Fibroblast of skin of right biceps (primary cell): Measurements from ENCODE around the gene ITGB2.
A peak's percentile ranks its signal among the peaks of the same experiment; 100 is the strongest.

ENCODE experiments used
- DNase-seq: peaks from one replicate; pipeline ENCODE4 v3.0.0-alpha.2; 2013

ITGB2 gene

DNA sequence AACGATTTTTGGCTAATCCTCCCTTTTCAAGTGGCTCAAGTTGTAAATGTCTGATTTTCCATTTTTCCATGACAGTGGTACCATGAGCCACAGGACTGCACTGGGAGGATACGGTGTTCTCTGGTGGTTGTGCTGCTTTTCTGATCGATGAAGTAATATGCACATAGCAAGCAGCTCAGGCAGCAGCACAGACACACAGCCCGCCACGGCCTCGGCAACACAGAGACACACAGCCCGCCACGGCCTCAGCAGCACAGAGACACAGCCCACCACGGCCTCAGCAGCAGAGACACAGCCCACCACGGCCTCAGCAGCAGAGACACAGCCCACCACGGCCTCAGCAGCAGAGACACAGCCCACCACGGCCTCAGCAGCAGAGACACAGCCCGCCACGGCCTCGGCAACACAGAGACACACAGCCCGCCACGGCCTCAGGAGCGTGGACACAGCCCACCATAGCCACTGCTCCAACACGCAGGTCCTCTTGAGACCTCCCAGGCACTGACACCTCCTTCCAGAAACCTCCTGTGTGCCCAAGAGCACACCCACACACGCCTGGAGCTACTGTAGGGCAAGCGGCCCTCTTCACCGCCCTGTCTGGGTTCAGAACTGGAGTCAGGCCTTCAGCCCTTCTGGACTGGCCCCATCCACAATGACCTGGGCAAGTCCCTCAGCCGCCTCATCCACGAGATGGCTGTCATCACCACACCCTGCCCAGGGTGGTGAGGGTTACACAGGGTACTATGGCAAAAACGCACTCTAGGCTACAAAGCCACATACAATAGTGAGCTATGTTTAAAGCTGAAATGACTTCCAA, 57.6 kb downstream of the ITGB2 start:
- no peak for DNase-seq

DNA sequence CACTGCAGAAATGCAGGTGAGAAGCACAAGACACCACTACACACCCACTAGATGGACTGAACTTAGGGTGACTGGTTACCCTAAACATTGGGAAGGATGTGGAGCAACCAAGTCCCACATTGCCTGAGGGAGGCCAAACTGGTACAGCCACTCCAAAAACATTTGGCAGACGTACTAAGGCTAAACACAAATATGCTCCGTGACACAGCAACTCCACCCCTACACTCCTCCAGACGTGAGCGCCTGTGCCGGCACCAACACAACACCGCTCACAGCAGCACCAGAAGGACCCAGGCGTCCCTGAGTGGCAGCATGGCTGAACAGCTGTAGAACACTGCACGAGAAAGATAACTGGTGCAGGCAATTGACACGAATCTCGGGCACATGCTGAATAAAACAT, 61.9 kb downstream of the ITGB2 start:
- DNase-seq, result no peak

DNA sequence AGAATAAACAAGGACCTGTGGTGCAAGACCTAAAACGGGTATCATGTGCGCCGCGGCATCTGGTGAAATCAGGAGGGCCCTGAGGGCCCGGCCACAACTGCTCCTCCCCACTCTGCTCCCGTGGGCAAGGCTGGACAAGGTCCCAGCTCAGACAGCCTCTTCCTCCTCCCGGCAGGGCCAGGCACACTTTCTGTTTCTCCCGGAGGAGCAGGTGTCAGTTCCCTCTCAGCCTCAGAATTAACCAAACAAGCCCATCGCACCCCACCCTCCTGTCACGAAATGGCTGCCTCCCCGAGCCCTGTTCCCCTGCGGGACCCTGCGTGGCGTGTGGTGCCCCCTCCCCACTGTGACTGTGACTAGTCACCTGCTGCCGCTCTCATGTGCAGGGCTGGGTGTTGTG, 62.4 kb downstream of the ITGB2 start:
- no peak for DNase-seq

DNA sequence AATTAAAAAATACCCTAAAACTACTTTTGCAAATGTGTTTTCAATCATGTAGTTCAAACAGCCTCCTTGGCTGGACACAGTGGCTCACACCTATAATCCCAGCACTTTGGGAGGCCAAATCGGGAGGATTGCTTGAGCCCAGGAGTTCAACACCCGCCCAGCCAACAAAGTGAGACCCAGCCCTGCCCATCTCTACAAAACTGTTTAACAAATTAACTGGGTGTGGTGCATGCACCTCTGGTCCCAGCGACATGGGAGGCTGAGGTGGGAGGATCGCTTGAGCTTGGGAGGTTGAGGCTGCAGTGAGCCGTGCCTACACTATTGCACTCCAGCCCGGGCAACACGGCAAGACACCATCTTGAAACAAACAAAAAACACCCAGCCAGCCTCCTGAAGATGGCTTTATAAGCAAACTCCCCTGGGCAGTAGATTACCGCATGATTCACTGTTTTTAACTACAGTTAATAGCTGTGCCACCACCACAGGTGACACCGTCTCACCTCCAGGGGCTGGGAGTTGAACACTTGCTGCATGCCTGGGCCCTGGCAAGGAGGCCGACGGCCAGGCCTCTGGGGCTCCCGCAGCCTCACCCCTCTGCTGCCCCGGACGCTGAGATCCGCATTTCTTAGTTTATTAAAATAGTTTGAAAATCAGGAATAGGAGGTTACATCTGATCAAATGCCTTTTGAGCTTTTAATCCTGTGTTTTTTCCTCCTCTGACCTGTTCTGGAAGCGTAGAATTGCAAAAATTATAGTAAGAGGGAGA, 63.4 kb downstream of the ITGB2 start:
- DNase-seq, result no peak

DNA sequence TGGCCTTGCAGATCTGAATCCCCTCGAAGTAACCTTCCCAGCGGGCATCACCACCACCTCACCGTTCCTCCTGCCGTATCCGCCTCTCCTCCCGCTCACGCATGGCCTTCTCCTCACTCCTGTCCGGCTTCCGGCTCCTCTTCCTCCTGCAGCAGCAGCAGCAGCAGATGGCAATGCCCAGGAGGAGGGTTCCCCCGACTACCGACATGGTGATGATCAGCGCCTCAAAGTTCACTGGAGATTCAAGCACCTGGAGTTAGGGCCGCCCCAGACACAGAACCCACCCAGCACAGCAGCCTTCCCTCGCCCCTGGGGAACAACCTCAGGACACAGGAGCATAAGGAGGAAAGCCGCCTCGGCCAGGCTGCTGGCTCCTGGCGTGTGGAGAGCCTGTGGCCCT, 64.6 kb downstream of the ITGB2 start:
- DNase-seq, result no peak

DNA sequence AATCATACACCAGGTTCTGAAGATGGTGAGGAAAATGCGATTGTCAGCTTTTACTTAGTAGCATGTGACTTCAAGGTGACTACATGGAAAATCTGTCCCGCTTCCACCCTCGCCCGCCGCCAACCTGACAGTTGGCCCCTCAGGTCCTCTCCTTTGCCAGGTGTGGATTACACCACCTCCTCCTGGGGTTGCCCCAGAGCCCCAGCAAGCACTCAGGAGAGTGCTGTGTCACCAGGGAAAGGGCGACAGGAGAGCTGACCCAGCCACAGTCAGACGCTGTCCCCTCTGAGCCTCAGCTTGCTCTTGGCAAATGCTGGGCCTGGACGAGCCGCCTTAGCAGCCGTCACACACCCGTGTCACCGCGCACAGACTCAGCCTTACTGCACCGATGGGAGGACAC, 65.1 kb downstream of the ITGB2 start:
- DNase-seq, result no peak

DNA sequence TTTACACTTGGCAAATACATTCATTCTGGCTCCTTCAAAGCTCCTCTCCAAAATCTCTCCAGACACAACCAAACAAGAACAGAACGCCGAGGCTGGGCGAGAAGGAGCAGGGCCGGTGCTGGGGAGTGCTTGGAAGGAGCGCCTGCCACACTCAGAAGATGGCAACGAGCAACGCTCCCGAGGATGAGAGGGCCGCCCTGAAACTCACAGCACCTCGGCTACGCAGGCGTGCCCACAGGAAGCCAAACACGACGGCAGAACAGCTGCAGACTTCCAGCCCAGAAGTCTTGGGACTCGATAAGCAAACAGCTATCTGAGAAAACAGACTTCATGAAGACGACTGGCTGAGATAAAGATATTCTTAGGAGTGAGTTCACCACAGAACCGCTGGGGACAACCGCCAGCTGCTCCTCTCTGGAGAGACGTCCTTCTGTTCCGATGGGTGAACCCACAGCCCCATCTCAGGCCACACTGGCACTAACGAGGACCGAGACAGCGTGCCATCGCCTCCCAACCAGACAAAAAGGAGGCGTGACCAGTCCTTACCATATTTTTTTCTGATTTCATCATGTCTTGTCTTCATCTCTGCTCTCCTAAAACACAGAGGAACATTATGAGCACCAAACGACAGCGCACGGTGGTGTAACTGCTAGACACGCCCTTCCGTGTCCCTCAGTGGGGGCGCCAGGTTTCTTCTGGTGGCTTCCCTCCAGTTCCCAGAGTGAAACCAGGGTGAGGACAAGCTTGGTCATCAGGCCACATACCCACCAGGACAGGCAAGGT, 65.8 kb downstream of the ITGB2 start:
- DNase-seq, result no peak

DNA sequence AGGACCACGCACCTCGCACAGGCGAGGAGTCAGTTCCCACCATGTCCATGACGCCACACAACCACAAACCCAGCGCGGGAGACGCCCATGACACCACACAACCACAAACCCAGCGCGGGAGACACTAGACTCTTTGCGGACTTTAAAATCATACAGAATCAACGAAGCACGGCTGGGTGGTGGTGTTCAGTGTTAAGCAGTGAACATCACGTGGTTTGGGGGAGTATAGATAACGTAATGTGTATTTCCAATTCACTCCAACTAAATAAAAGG, 66.4 kb downstream of the ITGB2 start:
- DNase-seq, result no peak

DNA sequence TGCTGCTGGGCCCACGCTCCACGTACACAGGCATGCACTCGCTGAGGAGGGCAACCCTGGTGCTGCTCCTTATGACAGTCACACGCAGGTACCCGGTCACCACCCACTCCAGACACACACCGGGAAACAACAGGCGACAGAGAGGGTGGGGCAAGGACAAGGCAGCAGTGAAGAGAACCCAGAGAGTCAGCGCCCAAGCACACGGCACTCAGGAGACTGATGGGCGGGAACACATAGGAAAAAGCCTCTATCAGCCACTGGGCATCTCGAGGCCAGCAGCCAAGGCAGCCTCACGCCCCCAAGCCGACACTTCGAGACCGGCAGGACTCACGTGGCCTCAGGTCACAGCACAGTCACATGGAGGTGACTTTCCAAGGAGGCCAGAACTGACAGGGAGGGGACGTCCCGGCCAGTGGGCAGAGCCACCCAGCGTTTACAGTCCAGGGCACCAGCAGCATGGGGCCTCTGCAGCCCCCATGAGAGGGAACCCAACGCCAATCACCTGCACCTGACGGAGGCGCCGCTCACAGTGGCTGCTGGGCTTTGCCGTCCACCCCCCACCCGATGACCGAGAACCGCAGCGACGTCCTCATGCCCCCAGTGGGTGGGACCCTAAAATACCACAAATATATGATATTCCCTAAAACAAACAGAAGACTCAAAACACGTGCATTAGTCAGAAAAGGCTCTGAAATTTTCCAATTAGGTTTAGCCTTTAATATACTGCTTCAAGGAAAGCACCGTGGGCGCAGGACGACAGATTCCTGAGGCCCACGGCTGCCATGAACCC, 66.9 kb downstream of the ITGB2 start:
- no peak for DNase-seq

DNA sequence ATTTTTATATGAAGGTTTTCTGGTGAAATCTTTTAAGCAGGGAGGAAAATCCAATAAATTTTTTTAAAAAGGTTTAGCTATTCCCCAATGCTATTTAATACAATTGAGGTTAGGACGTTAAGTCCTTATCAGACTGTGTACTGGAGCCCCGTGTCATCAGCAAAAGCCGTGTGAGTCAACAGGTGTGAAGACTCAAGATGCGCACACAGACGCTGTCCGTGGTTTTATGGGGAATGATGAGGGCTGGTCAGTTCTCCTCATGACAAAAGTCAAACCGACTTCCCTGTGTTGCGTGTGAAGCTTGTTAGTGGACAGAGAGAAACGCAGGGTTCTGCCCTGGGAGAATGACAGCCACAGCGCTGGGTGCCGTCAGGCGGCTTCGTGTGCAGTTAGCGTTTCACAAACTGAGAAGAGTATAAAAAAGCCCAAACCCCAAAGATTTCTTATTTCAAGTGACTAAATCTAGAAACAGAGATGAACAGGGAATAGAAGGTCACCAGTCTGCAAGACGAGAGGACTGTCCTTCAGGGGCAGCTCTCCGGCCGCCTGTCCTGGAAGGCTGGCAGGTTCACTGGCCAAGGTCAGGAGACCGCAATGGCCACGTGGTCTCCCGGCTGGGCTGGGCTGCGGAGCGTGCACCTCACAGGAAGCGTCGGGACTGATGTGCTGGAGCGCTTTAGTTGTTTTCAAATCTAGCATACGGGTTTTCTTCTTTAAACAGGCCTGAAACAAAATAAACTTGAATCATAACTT, 69.6 kb downstream of the ITGB2 start:
- no peak for DNase-seq

DNA sequence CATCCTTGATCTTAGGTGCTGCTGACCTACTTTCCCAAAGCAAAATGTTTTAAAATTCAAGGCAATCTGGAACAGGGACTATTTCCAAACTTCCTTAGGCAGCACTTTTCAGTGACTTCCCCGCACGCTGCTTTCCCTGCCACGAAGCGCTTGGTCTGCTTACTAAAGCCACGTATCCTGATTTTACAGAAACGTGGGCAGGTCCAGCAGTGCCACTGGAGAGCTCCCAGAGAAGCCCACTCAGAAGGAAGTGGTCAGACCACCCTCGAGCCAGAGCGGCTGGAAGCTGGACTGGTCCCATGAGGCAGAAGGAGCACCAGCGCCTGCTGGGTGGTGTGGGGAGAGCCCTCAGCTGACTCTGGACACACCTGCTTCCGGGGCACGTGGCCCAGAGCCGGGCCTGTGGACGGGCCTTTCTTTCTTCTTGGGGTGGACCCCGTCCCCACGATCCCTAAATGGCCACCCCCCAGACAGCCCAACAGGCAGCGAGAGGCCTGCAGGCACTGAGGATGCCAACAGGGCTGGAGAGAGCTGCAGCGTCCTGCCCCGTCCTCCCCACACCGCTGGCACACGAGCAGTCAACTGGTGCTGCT, 70.4 kb downstream of the ITGB2 start:
- DNase-seq, result no peak

DNA sequence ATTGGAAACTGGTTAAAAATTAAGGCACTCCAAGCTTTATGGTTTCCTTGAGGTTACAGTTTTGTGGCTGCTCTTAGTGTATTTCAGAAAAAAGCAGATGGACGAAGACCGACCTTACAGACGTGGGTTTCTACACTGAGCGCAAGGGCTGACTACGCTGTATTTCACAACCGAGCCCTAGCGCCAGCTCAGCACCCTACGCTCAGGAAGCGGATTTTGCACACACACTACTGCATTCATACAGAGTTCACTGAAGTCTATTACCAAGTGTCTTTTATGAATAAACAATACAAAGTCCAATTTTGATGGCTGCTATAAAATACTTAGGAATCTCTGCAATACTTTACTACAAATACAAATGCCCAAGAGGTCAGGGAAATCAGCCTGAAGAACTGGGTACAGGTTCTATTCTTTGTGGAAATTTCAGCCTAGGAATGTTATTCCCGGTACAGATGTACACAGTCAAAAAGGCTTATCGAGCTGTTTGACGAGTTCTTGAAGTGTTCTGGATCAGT, 71.0 kb downstream of the ITGB2 start:
- no peak for DNase-seq

DNA sequence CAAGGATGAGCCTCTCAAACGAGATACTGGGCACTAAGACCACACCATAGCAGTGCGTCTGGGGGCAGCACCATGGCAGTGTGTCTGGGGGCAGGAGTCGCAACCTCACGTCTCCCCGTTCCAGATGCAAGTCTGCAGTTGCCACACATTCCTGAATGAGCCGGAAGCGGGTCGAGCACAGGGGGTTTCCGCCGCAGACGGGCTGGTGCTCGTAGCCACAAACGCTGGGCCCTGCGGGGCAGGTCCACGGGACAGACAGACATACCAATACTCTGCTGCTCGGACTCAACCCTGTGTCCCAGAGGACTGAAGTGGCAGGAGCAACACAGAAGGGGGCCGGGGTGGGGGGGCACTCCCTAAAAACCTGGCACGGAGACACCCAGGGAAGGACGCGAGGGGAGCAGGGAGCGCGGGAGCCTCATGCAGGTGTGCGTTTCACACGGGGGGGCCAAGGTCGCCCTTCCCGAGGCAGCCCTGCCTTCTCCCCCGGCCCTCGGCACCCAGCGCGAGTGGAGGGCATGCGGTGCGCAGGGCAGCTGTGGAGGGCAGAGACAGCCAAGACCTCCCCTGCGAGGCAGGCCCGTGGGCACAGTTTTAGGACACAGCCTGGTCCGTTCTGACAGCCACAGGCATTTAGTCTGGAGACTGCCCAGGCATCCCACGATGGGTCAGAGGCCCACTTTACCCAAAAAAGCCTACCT, 71.7 kb downstream of the ITGB2 start:
- no peak for DNase-seq

DNA sequence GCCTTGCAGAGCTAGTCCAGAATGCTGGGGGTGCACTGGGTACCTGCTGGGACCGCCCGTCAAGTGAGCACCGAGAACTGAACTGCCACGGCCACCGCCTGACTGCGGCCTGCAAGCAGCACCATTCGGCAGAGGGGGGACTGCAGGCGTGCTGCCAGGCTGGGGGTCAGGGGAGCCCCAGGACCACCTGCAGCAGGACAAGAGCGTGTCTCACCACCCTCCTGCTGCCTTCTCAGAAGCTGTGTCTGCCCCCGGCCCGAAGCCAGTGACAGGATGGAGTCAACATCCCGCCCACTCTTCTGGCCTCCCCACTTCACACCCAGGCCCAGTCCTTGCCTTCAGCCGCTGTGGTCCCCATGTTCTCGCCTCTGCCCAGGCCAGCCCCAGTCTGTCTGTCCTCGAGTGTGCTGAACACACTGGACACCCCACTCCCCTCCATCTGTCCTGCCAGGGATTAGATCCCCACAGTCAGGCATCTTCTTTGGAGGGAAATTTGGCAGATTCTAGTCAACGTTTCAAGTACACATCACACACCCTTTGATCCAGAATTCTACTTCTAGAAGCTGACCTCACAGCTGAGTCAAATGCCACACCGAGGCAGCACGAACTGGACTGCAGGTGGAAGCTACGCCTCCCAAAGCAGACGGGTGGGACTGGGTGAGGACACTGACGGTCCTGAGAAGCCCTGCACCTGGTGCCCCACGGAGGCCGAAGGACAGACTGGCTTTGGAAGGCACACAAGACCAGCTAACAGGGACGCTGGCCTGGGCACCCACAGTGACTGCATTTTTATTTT, 73.2 kb downstream of the ITGB2 start:
- DNase-seq, result no peak

DNA sequence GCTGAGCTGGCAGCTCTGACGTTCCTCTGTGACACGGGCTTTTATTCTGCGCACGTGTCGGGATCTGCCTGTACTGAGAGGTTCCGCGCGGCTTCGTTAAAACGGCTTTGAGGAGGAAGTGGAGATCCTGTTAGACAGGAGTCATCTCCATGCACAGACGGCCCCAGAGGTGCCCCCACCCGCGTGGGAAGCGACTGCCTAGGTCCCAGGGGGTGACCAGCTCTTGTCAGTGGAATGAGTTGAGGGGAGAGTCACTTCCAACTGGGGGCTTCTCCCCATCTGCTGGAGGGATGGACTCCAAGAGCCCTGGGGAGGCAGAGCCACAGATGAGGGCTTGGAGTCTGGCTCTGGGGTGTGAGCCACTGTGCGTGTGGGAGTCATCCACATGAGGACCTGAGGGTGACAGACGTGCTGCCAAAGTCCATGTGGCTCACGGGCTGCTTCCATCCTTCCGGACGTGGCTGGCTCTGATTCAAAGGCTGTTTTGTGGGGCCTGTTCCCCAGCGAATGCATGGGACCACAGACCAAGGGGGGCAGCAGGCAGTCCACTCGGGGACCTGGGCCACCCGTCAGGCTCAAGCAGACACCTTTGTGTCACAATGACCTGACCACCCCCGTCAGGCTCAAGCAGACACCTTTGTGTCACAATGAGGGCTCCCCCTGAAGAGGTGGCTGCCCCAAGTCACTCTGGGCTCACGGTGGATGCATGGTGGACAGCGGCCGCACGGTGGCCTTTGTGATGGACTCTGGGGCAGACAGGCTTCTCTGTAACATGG, 74.0 kb downstream of the ITGB2 start:
- peak; percentile 60 for DNase-seq

DNA sequence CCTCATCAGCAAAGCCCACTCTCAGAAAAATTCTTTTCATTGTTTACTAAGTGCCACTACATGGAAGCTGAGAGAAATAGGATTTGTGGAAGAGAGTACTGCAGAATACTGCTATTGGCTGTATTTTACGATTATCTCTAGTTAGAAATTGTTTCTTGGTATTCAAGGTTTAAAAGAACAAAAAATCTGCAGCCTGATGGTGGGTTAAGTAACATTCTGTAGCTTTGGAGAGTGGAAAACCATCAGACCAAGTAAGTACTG, 74.5 kb downstream of the ITGB2 start:
- DNase-seq, result no peak

DNA sequence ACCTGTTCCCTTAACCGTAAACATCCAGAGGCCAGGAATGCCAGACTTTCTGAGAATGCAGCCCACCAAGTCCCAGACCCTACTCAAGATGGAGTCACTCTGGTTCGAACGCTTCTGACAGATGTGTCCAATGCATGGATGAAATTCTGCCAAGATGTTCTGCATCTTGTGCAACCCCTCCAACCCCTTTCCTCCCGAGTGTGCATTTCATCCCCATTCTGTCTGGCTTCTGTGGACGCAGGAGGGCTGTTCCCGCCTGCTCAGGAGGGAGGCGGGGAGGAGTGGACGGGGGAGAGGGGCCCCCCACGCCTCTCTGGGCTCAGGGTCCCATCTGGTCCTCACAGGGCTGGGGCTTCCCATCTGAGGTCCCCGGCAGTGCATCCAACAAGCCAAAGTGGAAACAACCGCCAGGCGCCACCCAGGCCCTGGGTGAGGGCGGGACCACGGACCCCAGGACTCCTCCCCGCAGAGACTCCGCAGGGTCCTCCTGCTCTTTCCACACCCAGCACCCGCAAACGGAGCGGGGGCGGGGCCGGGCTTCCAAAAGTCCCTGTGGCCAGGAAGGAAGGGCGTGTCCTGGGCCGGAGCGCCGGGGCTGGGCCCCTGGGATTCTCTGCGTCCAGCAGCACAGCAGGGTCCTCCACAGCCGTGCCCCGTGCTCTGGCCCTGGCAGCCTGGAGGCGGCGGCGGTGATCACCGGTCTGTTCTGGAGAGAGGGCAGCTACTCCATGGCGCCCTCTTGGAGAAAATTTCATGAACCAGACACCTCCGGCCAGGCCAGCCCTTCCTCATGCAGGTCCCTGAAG, 75.1 kb downstream of the ITGB2 start:
- peak; percentile 61 for DNase-seq

DNA sequence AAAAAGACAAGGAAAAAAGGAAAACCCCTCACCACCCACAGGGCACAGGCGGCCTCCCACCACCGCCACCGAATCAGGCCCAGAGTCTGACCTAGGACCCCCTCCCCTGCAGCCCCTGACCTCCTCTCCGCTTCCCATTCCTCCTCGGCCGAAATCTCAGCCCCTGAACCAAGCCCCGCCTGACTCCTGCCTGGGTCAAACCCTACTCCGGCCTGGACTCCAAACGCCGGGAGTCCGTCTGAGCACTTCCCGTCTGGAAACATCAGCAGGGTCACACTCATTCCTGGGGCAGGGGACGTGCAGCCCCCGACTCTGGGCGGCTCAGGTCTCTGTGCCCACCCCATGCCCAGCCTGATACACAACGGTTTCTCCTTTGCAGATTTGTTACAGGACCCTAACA, 76.4 kb downstream of the ITGB2 start:
- DNase-seq, result no peak
